Activated naive CD4-positive, alpha-beta T cell treated with anti-CD3 and anti-CD28 coated beads, Interleukin-2, amount 10 ng/mL, durations not matched to agents 7 days and 5 days (primary cell): ENCODE data around the gene SFXN3.

ENCODE experiments used
- CTCF ChIA-PET: fragments of 350-600 bp; sonication (Branson Sonifier 250); formaldehyde crosslinking; loops from one replicate; lab custom pipeline; 2021; ENCODE audit warnings: antibody characterized with exemption; lab: Charles Lee
- DNase-seq: peaks from one replicate; pipeline ENCODE4 v3.0.0-alpha.2; 2020
- H3K27ac Mint-ChIP-seq: one replicate; pipeline ENCODE4 v1.8.0; 2021; ENCODE audit warnings: mild to moderate bottlenecking, moderate library complexity, mixed read lengths
- H3K27me3 Mint-ChIP-seq: one replicate; pipeline ENCODE4 v1.8.0; 2021; ENCODE audit warnings: mild to moderate bottlenecking, mixed read lengths
- H3K36me3 Mint-ChIP-seq: one replicate; pipeline ENCODE4 v1.8.0; 2021; ENCODE audit warnings: mixed read lengths
- H3K4me1 Mint-ChIP-seq: one replicate; pipeline ENCODE4 v1.8.0; 2021; ENCODE audit warnings: mixed read lengths
- H3K4me3 Mint-ChIP-seq: one replicate; pipeline ENCODE4 v1.8.0; 2021; ENCODE audit warnings: mild to moderate bottlenecking, moderate library complexity, mixed read lengths
- H3K9me3 Mint-ChIP-seq: one replicate; pipeline ENCODE4 v1.8.0; 2021; ENCODE audit warnings: mixed read lengths

SFXN3 gene

GRCh38 chr10:101065481-101066145, 34.6 kb downstream of the SFXN3 start:
- Mint-ChIP-seq H3K27ac (peak overlapping the region; percentile 33), H3K27me3 (peaks cover 70% of the 10 kb centered on the region), H3K4me1 (peaks cover 43% of the 10 kb centered on the region), H3K4me3 (no peak overlapping the region), H3K9me3 (no peaks in the 10 kb centered on the region), H3K36me3 (no peaks in the 10 kb centered on the region)
- no peak for DNase-seq
- CTCF ChIA-PET, result interaction anchor here (1.2 to 11.9 kb wide), 5 partner anchors 13 to 77 kb away, joined by 5 to 140 read pairs (median 45); no protein-coding TSS in a partner anchor

DNA sequence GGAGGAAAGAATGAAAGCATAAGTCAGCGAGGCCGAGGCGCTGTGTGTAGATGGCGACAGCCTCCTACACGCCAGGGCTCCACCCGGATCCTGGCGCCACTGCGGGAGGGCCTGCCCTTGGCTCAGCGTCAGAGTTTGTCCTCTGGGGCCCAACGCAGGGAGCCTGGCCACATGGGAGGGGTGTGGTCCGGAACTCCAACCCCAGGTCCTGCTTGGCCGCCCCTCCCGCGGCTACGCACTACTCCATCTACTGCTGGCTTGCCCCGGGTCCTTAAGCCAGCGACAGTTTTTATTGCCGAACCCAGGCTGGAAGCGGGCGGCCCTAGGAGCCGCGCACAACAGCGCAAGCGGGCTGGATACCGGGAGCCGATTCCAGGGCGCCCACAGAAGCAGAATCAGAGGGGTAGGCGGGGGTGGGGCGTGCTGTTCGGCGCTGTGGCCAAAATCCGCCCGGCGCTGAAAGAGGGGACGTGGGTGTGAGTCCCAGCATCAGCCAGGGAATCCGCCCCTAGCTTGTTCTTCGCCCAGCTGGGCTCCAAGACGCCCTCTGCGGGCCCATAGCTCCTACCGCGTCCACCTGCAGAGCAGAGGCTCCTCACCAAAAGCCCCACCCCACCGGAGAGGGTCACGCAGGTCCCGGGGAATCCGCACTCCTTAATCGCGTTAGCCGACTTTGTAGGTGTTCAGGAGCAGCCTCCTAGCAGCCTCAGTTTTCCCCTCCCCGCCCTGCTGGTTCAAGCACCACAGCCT, 35.3 kb downstream of the SFXN3 start:
- Mint-ChIP-seq H3K27me3 (peaks cover 77% of the 10 kb centered on the region), H3K9me3 (no peaks in the 10 kb centered on the region), H3K4me1 (peaks cover 42% of the 10 kb centered on the region), H3K36me3 (no peaks in the 10 kb centered on the region), H3K27ac (no peak overlapping the region), H3K4me3 (peak overlapping the region; percentile 45)
- CTCF ChIA-PET, result interaction anchor here (1.0 to 11.9 kb wide), 6 partner anchors 10 to 48 kb away, joined by 4 to 140 read pairs (median 29); partner anchors contain the start of genes PDZD7 and SFXN3
- DNase-seq, result peak; percentile 67

- H3K27me3 Mint-ChIP-seq, result peaks cover 78% of the 10 kb centered on the region
Measured at GRCh38 chr10:101066896-101067355, 35.9 kb downstream of the SFXN3 start.

GRCh38 chr10:101067356-101068083, 36.5 kb downstream of the SFXN3 start:
- no peaks in the 10 kb centered on the region for H3K9me3 Mint-ChIP-seq
- H3K27ac Mint-ChIP-seq, result no peak overlapping the region
- peaks cover 30% of the 10 kb centered on the region for H3K4me1 Mint-ChIP-seq
- H3K4me3 Mint-ChIP-seq, result peak overlapping the region; percentile 67
- H3K36me3 Mint-ChIP-seq, result no peaks in the 10 kb centered on the region
- CTCF ChIA-PET, result interaction anchor here (0.6 to 11.9 kb wide), 12 partner anchors 10 to 532 kb away, joined by 3 to 140 read pairs (median 8); partner anchors contain the start of genes HIF1AN, PDZD7 and SFXN3
- H3K27me3 Mint-ChIP-seq, result peaks cover 78% of the 10 kb centered on the region
- DNase-seq, result peak; percentile 87

More at GRCh38 chr10:101066896-101067355, 35.9 kb downstream of the SFXN3 start:
- no peak for DNase-seq
- H3K4me3 Mint-ChIP-seq, result peak overlapping the region; percentile 67
- no peak overlapping the region for H3K27ac Mint-ChIP-seq
- CTCF ChIA-PET, result interaction anchor here (0.6 to 11.9 kb wide), 12 partner anchors 9 to 531 kb away, joined by 3 to 140 read pairs (median 8); partner anchors contain the start of genes HIF1AN, PDZD7 and SFXN3
- H3K4me1 Mint-ChIP-seq, result peaks cover 36% of the 10 kb centered on the region
- H3K36me3 Mint-ChIP-seq, result no peaks in the 10 kb centered on the region
- H3K9me3 Mint-ChIP-seq, result no peaks in the 10 kb centered on the region

- H3K4me3 Mint-ChIP-seq, result no peak overlapping the region
- CTCF ChIA-PET, result interaction anchor here (1.3 to 11.9 kb wide), 9 partner anchors 9 to 72 kb away, joined by 3 to 140 read pairs (median 8); partner anchors contain the start of genes PDZD7 and SFXN3
- peaks cover 21% of the 10 kb centered on the region for H3K4me1 Mint-ChIP-seq
- H3K9me3 Mint-ChIP-seq, result no peaks in the 10 kb centered on the region
- H3K27ac Mint-ChIP-seq, result no peak overlapping the region
- peaks cover 78% of the 10 kb centered on the region for H3K27me3 Mint-ChIP-seq
- DNase-seq, result no peak
- no peaks in the 10 kb centered on the region for H3K36me3 Mint-ChIP-seq
Measured at GRCh38 chr10:101069441-101069840, 38.4 kb downstream of the SFXN3 start.

DNA sequence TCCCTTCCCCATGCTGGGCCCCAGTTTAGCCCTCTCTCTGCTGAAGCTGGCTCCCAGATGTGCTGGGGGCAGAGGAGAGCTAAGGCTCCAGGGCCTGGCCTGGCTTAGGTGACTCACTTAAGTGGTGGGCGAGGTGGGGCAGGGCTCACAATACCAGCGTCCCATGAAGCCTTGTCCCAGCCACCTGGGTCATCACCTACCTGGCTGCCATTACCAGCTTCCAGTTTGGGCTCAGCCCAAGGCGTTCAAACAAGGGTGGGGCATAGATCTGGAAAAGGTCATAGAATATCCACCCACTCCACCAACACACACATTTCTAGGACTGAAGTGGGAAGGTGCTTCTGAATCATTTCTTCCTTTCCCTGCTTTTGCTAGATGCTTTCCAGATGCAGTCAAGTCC, 39.1 kb downstream of the SFXN3 start:
- Mint-ChIP-seq H3K4me3 (no peak overlapping the region), H3K27me3 (peaks cover 75% of the 10 kb centered on the region), H3K4me1 (peaks cover 21% of the 10 kb centered on the region), H3K9me3 (no peaks in the 10 kb centered on the region), H3K36me3 (no peaks in the 10 kb centered on the region), H3K27ac (no peak overlapping the region)
- DNase-seq, result no peak
- CTCF ChIA-PET, result interaction anchor here (1.3 to 11.9 kb wide), 7 partner anchors 11 to 72 kb away, joined by 3 to 140 read pairs (median 8); no protein-coding TSS in a partner anchor

GRCh38 chr10:101071267-101071884, 40.3 kb downstream of the SFXN3 start:
- Mint-ChIP-seq H3K9me3 (no peaks in the 10 kb centered on the region), H3K27ac (no peak overlapping the region), H3K27me3 (peaks cover 75% of the 10 kb centered on the region), H3K36me3 (no peaks in the 10 kb centered on the region), H3K4me1 (peaks cover 14% of the 10 kb centered on the region), H3K4me3 (no peak overlapping the region)
- no peak for DNase-seq
- CTCF ChIA-PET, result interaction anchor here (0.9 to 1.8 kb wide), 7 partner anchors 8 to 71 kb away, joined by 3 to 5 read pairs (median 4); no protein-coding TSS in a partner anchor

GRCh38 chr10:101071885-101072433, 40.9 kb downstream of the SFXN3 start:
- Mint-ChIP-seq H3K9me3 (no peaks in the 10 kb centered on the region), H3K27me3 (peaks cover 74% of the 10 kb centered on the region), H3K4me1 (peaks cover 9% of the 10 kb centered on the region), H3K36me3 (no peaks in the 10 kb centered on the region), H3K27ac (no peak overlapping the region), H3K4me3 (no peak overlapping the region)
- CTCF ChIA-PET, result interaction anchor here (1.2 to 1.7 kb wide), 4 partner anchors 9 to 53 kb away, joined by 3 to 5 read pairs (median 4); no protein-coding TSS in a partner anchor
- DNase-seq, result no peak

GRCh38 chr10:101072923-101073322, 41.9 kb downstream of the SFXN3 start:
- Mint-ChIP-seq H3K27ac (no peak overlapping the region), H3K4me1 (peaks cover under 1% of the 10 kb centered on the region), H3K36me3 (no peaks in the 10 kb centered on the region), H3K27me3 (peaks cover 65% of the 10 kb centered on the region), H3K4me3 (no peak overlapping the region), H3K9me3 (no peaks in the 10 kb centered on the region)
- CTCF ChIA-PET, result interaction anchor here (1.1 kb wide), 1 partner anchor 54 kb away, joined by 3 read pairs; no protein-coding TSS in a partner anchor
- no peak for DNase-seq

- Mint-ChIP-seq H3K9me3 (no peaks in the 10 kb centered on the region), H3K4me1 (no peaks in the 10 kb centered on the region), H3K36me3 (no peaks in the 10 kb centered on the region), H3K4me3 (no peak overlapping the region), H3K27me3 (peaks cover 70% of the 10 kb centered on the region), H3K27ac (no peak overlapping the region)
- no peak for DNase-seq
- CTCF ChIA-PET, result interaction anchor here (1.1 to 1.5 kb wide), 2 partner anchors 24 to 55 kb away, joined by 3 to 5 read pairs; no protein-coding TSS in a partner anchor
Measured at GRCh38 chr10:101073631-101074030, 42.6 kb downstream of the SFXN3 start.

DNA sequence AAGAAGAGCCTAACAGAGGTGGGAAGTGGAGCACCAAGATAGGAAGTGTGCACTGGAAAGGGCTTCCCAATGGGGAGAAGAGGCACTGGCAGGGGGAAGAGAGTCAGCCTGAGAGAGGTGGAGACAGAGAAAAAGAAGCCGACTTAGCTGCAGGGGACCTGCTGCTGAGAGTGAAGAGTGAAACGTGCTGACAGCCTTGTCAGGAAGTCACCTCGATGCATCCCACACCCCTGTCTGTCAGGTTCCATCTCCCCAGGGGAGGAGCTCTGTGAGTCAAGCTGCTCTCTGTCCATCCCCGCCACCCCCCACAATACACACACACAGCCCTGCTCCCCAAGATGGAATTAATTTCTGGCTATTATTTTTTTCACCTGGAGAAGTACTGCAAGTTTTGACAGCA, 44.7 kb downstream of the SFXN3 start:
- H3K27me3 Mint-ChIP-seq, result peaks cover 86% of the 10 kb centered on the region
- no peaks in the 10 kb centered on the region for H3K4me1 Mint-ChIP-seq
- no peaks in the 10 kb centered on the region for H3K9me3 Mint-ChIP-seq
- no peaks in the 10 kb centered on the region for H3K36me3 Mint-ChIP-seq
- no peak overlapping the region for H3K27ac Mint-ChIP-seq
- CTCF ChIA-PET, result interaction anchor here (1.1 to 1.5 kb wide), 3 partner anchors 9 to 33 kb away, joined by 4 to 9 read pairs (median 4); no protein-coding TSS in a partner anchor
- no peak for DNase-seq
- H3K4me3 Mint-ChIP-seq, result no peak overlapping the region

GRCh38 chr10:101076630-101077029, 45.6 kb downstream of the SFXN3 start:
- no peaks in the 10 kb centered on the region for H3K9me3 Mint-ChIP-seq
- no peaks in the 10 kb centered on the region for H3K36me3 Mint-ChIP-seq
- peaks cover 86% of the 10 kb centered on the region for H3K27me3 Mint-ChIP-seq
- no peak overlapping the region for H3K4me3 Mint-ChIP-seq
- no peaks in the 10 kb centered on the region for H3K4me1 Mint-ChIP-seq
- no peak for DNase-seq
- no peak overlapping the region for H3K27ac Mint-ChIP-seq
- CTCF ChIA-PET, result interaction anchor here (0.7 to 1.5 kb wide), 3 partner anchors 10 to 205 kb away, joined by 3 to 9 read pairs (median 4); no protein-coding TSS in a partner anchor
